Tibial nerve (tissue), 4 donors: ENCODE results near the gene SEC23A. TPM values are rescaled to one million over a fixed set of nuclear protein-coding genes. Genes with fewer than 3 reads are reported as not detected.
"Not testable (repeated sequence)": the region's sequence is repeated elsewhere in the genome, so short reads cannot be mapped to it uniquely, and the experiment has no call there.

Source experiments
- DNase-seq, 2 donors: peaks; one replicate each; pipeline ENCODE4 v3.0.0-alpha.2; 2019; ENCODE audit warnings: low spot score in 2 of 2
- H3K27ac ChIP-seq, 4 donors: fragments of 200-600 bp; sonication (generic) in 3 of 4; one replicate each; pipeline ENCODE4 v1.5.1; 2017 to 2019; ENCODE audit warnings: mild to moderate bottlenecking in 1 of 4
- H3K27me3 ChIP-seq, 2 donors: fragments of 200-600 bp; sonication (generic) in 1 of 2; one replicate each; pipeline versions ENCODE4 v1.5.1 to v1.6.0; 2017 to 2019
- H3K36me3 ChIP-seq, 3 donors: fragments of 200-600 bp; sonication (generic); one replicate each; pipeline ENCODE4 v1.5.1; 2018 to 2019
- H3K4me1 ChIP-seq, 4 donors: fragments of 200-600 bp; sonication (generic) in 3 of 4; one replicate each; pipeline ENCODE4 v1.5.1; 2017 to 2019
- H3K4me3 ChIP-seq, 4 donors: fragments of 200-600 bp; sonication (generic) in 3 of 4; one replicate each; pipeline ENCODE4 v1.5.1; 2017 to 2019; ENCODE audit warnings: mild to moderate bottlenecking in 1 of 4, moderate library complexity in 1 of 4
- H3K9me3 ChIP-seq, 4 donors: fragments of 200-600 bp; sonication (generic) in 3 of 4; one replicate each; pipeline ENCODE4 v1.5.1; 2017 to 2019
- CTCF ChIP-seq, 5 experiments: fragments of 200-600 bp in 3 of 5; fragments of 450-650 bp in 2 of 5; sonication (generic) in 3 of 5; IDR thresholded peaks; one replicate each; pipeline ENCODE4 v1.5.1; 2016 to 2019; ENCODE audit warnings: antibody characterized with exemption in 5 of 5, mild to moderate bottlenecking in 3 of 5, moderate library complexity in 2 of 5
- EP300 ChIP-seq, 2 donors: sonication (generic); formaldehyde crosslinking; IDR thresholded peaks; one replicate each; pipeline ENCODE4 v1.6.1; 2017; ENCODE audit warnings: antibody characterized with exemption in 2 of 2, mild to moderate bottlenecking in 1 of 2
- POLR2A ChIP-seq, 2 donors: fragments of 450-650 bp; IDR thresholded peaks; one replicate each; pipeline ENCODE4 v1.6.1; 2017; ENCODE audit warnings: antibody characterized with exemption in 2 of 2, mild to moderate bottlenecking in 2 of 2, moderate library complexity in 2 of 2
- WGBS, 2 donors: methylation state at CpG; one replicate each; pipeline ENCODE4 v1.1.5; 2018; 5-methylcytosine and 5-hydroxymethylcytosine counted together
- total RNA-seq, 4 donors: library from RNA; depleted of rRNA; stranded (reverse); fragments of >200 nt; gene quantifications; one replicate each; pipeline ENCODE4 v1.1.0, GENCODE V29; 2016

SEC23A gene
- total RNA-seq, 4 donors from 2014 or later = 64.0 to 118 (median 91.9) TPM

GRCh38 chr14:39050389-39050788, 52.6 kb downstream of the SEC23A start:
- TF ChIP-seq POLR2A (IDR thresholded peaks at IDR 0.05) (no peak), EP300 (IDR thresholded peaks at IDR 0.05) (no peak), CTCF (IDR thresholded peaks at IDR 0.05) (no peak)
- no peaks in the 10 kb centered on the region for H3K27me3 ChIP-seq
- H3K4me3 ChIP-seq = no peak overlapping the region
- H3K27ac ChIP-seq = no peak overlapping the region
- DNase-seq = no peak
- H3K36me3 ChIP-seq = peaks cover 3 to 100% (median 37%) of the 10 kb centered on the region in 3 donors
- WGBS, 2 donors = 68 to 85% methylated on average over 2 of the region's 2 CpGs
- no peaks in the 10 kb centered on the region for H3K4me1 ChIP-seq
- peaks cover 0 to 7% (median 2%) of the 10 kb centered on the region in 4 donors for H3K9me3 ChIP-seq

GRCh38 chr14:39045889-39046288, 57.1 kb downstream of the SEC23A start:
- H3K4me1 ChIP-seq, H3K27ac ChIP-seq, H3K27me3 ChIP-seq, H3K4me3 ChIP-seq, DNase-seq, H3K9me3 ChIP-seq: not testable (repeated sequence)
- H3K36me3 ChIP-seq = peaks cover 0 to 92% (median 19%) of the 10 kb centered on the region in 3 donors
- 94 to 97% methylated on average over 6 of the region's 6 CpGs for WGBS, 2 donors

GRCh38 chr14:39043352-39043943, 59.6 kb downstream of the SEC23A start:
- WGBS, 2 donors = 72 to 82% methylated on average over 1 of the region's 1 CpG
- H3K36me3 ChIP-seq = peaks cover 0 to 89% (median 12%) of the 10 kb centered on the region in 3 donors

GRCh38 chr14:39040529-39040928, 62.5 kb downstream of the SEC23A start:
- no peak for TF ChIP-seq POLR2A (IDR thresholded peaks at IDR 0.05)
- TF ChIP-seq EP300 (IDR thresholded peaks at IDR 0.05) = no peak
- DNase-seq = no peak
- no peak overlapping the region for H3K4me3 ChIP-seq
- peaks cover 0 to 88% (median 10%) of the 10 kb centered on the region in 3 donors for H3K36me3 ChIP-seq
- 100% methylated on average over 2 of the region's 2 CpGs for WGBS, 2 donors
- H3K27ac ChIP-seq = no peak overlapping the region
- no peaks in the 10 kb centered on the region for H3K4me1 ChIP-seq
- H3K27me3 ChIP-seq = no peaks in the 10 kb centered on the region
- no peaks in the 10 kb centered on the region for H3K9me3 ChIP-seq

More at GRCh38 chr14:39043352-39043943, 59.6 kb downstream of the SEC23A start:
- no peaks in the 10 kb centered on the region for H3K27me3 ChIP-seq
- no peak for TF ChIP-seq POLR2A (IDR thresholded peaks at IDR 0.05)
- TF ChIP-seq EP300 (IDR thresholded peaks at IDR 0.05) = no peak
- TF ChIP-seq CTCF (IDR thresholded peaks at IDR 0.05) = no peak
- H3K4me1 ChIP-seq = no peaks in the 10 kb centered on the region
- H3K4me3 ChIP-seq = no peak overlapping the region
- H3K27ac ChIP-seq = no peak overlapping the region
- no peaks in the 10 kb centered on the region for H3K9me3 ChIP-seq
- DNase-seq = no peak

- Histone ChIP-seq H3K4me3 (no peak overlapping the region), H3K27ac (no peak overlapping the region), H3K36me3 (peaks cover 0 to 71% (median 7%) of the 10 kb centered on the region in 3 donors), H3K9me3 (no peaks in the 10 kb centered on the region), H3K27me3 (no peaks in the 10 kb centered on the region), H3K4me1 (no peaks in the 10 kb centered on the region)
- 87 to 92% methylated on average over 2 of the region's 2 CpGs for WGBS, 2 donors
- TF ChIP-seq POLR2A (IDR thresholded peaks at IDR 0.05) = no peak
- no peak for TF ChIP-seq EP300 (IDR thresholded peaks at IDR 0.05)
- no peak for DNase-seq
Measured at GRCh38 chr14:39038542-39038941, 64.5 kb downstream of the SEC23A start.

- 89 to 93% methylated on average over 5 of the region's 5 CpGs for WGBS, 2 donors
- no peaks in the 10 kb centered on the region for H3K4me1 ChIP-seq
- no peak for DNase-seq
- peaks cover 0 to 67% (median 7%) of the 10 kb centered on the region in 3 donors for H3K36me3 ChIP-seq
- TF ChIP-seq CTCF (IDR thresholded peaks at IDR 0.05) (no peak), POLR2A (IDR thresholded peaks at IDR 0.05) (no peak), EP300 (IDR thresholded peaks at IDR 0.05) (no peak)
- no peaks in the 10 kb centered on the region for H3K27me3 ChIP-seq
- no peak overlapping the region for H3K27ac ChIP-seq
- H3K9me3 ChIP-seq = no peaks in the 10 kb centered on the region
- H3K4me3 ChIP-seq = no peak overlapping the region
Measured at GRCh38 chr14:39036760-39037159, 66.3 kb downstream of the SEC23A start.
